Sigmoid colon (tissue), 7 donors: ENCODE results near the gene TMEM220. TPM values are rescaled to one million over a fixed set of nuclear protein-coding genes. Genes with fewer than 3 reads are reported as not detected.

ENCODE experiments used
- DNase-seq: peaks from one replicate; pipeline ENCODE4 v3.0.0-alpha.2; 2019
- H3K27ac ChIP-seq, 4 donors: fragments of 200-600 bp; sonication (generic); one replicate each; pipeline ENCODE4 v1.5.1; 2016 to 2019; ENCODE audit warnings: mild to moderate bottlenecking in 1 of 4
- H3K27me3 ChIP-seq, 3 donors: fragments of 200-600 bp; sonication (generic); one replicate each; pipeline ENCODE4 v1.5.1; 2019; ENCODE audit warnings: mild to moderate bottlenecking in 1 of 3
- H3K36me3 ChIP-seq, 4 donors: fragments of 200-600 bp; sonication (generic); one replicate each; pipeline ENCODE4 v1.5.1; 2016 to 2019
- H3K4me1 ChIP-seq, 4 donors: fragments of 200-600 bp; sonication (generic); one replicate each; pipeline ENCODE4 v1.5.1; 2017 to 2019
- H3K4me3 ChIP-seq, 4 donors: fragments of 200-600 bp; sonication (generic); one replicate each; pipeline ENCODE4 v1.5.1; 2017 to 2019; ENCODE audit warnings: mild to moderate bottlenecking in 2 of 4, moderate library complexity in 1 of 4
- H3K9me3 ChIP-seq, 4 donors: fragments of 200-600 bp in 3 of 4; sonication (generic) in 3 of 4; one replicate each; pipeline versions ENCODE4 v1.5.1 to v1.6.1; 2013 to 2019
- EP300 ChIP-seq, 4 donors: sonication (generic); formaldehyde crosslinking; IDR thresholded peaks; one replicate each; pipeline ENCODE4 v1.6.1; 2017; ENCODE audit warnings: antibody characterized with exemption in 4 of 4
- POLR2A ChIP-seq, 2 donors: fragments of 450-650 bp; IDR thresholded peaks; one replicate each; pipeline ENCODE4 v1.6.1; 2016; ENCODE audit warnings: antibody characterized with exemption in 2 of 2, mild to moderate bottlenecking in 2 of 2, moderate library complexity in 2 of 2
- POLR2AphosphoS5 ChIP-seq, 4 donors: sonication (generic); formaldehyde crosslinking; IDR thresholded peaks; one replicate each; pipeline ENCODE4 v1.6.1; 2017; ENCODE audit warnings: antibody characterized with exemption in 4 of 4
- WGBS, 2 donors: extraction: QIAGEN DNeasy Blood & Tissue Kit; methylation state at CpG; one replicate each; pipeline ENCODE4 v1.1.7; 2013; 5-methylcytosine and 5-hydroxymethylcytosine counted together
- intact Hi-C: fragments of 100-400 bp; cut with DNase I; formaldehyde crosslinking; loops from one replicate; pipeline ENCODE4 v1.15.1; 2023
- polyA plus RNA-seq, 3 donors: library from polyadenylated mRNA; stranded (reverse); fragments of 200-250 nt; gene quantifications; one replicate each; pipeline ENCODE4 v1.2.3, GENCODE V29; 2013
- total RNA-seq, 4 donors: library from RNA; depleted of rRNA; stranded (reverse); fragments of >200 nt; gene quantifications; one replicate each; pipeline ENCODE4 v1.1.0, GENCODE V29; 2016
- TF ChIP-seq, protein P1 (sequence below), 4 experiments: fragments of 450-650 bp in 3 of 4; fragments of 200-600 bp in 1 of 4; IDR thresholded peaks; one replicate each; pipeline ENCODE4 v1.5.1; 2016 to 2019; ENCODE audit warnings: antibody characterized with exemption in 4 of 4, mild to moderate bottlenecking in 3 of 4, moderate library complexity in 2 of 4
- donor health status: healthy with polysubstance abuse.
- donor health status: Bipolar disorder and iron deficiency.
- donor health status: healthy.

The TMEM220 gene
- total and polyA plus RNA-seq, 7 donors: 8.3 to 22.7 (median 13.2) TPM

DNA sequence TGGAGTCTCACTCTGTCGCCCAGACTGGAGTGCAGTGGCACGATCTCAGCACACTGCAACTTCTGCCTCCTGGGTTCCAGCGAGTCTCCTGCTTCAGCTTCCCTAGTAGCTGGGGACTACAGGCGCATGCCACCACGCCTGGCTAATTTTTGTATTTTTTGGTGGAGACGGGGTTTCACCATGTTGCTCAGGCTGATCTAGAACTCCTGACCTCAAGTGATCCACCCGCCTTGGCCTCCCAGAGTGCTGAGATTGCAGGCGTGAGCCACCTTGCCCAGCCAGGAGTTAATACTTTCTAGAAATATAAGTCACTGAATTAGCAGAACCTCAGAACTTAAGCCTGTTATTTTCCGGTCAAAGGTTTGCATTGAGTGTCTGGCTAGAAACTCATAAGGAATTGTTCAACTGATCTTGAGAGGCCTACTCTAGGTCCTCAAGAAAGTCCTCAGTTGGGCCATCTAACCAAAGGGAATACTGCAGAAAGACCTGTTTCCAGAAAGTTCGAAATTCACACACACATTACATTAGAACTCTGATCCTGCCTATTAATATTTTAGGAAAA, 1.4 kb downstream of the TMEM220 start:
- TF ChIP-seq EP300 (IDR thresholded peaks at IDR 0.05) (no peak), POLR2A (IDR thresholded peaks at IDR 0.05) (no peak), POLR2AphosphoS5 (IDR thresholded peaks at IDR 0.05) (no peak)
- TF ChIP-seq, protein P1, sequence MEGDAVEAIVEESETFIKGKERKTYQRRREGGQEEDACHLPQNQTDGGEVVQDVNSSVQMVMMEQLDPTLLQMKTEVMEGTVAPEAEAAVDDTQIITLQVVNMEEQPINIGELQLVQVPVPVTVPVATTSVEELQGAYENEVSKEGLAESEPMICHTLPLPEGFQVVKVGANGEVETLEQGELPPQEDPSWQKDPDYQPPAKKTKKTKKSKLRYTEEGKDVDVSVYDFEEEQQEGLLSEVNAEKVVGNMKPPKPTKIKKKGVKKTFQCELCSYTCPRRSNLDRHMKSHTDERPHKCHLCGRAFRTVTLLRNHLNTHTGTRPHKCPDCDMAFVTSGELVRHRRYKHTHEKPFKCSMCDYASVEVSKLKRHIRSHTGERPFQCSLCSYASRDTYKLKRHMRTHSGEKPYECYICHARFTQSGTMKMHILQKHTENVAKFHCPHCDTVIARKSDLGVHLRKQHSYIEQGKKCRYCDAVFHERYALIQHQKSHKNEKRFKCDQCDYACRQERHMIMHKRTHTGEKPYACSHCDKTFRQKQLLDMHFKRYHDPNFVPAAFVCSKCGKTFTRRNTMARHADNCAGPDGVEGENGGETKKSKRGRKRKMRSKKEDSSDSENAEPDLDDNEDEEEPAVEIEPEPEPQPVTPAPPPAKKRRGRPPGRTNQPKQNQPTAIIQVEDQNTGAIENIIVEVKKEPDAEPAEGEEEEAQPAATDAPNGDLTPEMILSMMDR (IDR thresholded peaks at IDR 0.05): no peak
- DNase-seq: no peak
- no peaks in the 10 kb centered on the region for H3K27me3 ChIP-seq
- WGBS, 2 donors: 94% methylated on average over 10 of the region's 10 CpGs
- H3K9me3 ChIP-seq: no peaks in the 10 kb centered on the region
- peak overlapping the region; percentile 87 to 96 (median 95) for H3K27ac ChIP-seq
- intact Hi-C loops: loop anchor here (2.0 kb wide), 1 partner anchor 32 kb away; the partner anchor contains the start of genes ADPRM and SCO1
- peaks cover 2 to 17% (median 10%) of the 10 kb centered on the region in 4 donors for H3K4me1 ChIP-seq
- peaks cover 0 to 34% (median 9%) of the 10 kb centered on the region in 4 donors for H3K36me3 ChIP-seq
- no peak overlapping the region for H3K4me3 ChIP-seq

DNA sequence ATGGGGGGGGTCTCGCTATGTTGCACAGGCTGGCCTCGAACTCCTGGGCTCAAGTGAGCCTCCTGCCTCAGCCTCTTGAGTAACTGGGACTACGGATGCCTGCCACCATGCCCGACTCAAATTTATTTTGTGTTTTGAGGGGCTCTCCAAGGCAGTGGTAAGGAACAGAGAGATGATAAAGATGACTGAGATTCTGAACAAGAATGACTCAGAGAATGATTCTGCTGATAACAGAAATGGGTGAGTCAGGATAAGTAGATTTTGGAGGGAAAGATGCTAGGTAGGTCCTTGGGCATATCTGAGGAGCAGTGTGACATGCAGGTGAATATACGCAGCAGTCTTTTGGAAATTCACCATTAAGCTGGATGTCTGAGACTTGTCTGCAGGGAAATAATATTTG, 2.6 kb downstream of the TMEM220 start:
- 82 to 86% methylated on average over 5 of the region's 5 CpGs for WGBS, 2 donors
- intact Hi-C loops: no loop called here
- peaks cover 2 to 17% (median 10%) of the 10 kb centered on the region in 4 donors for H3K4me1 ChIP-seq
- no peak for TF ChIP-seq EP300 (IDR thresholded peaks at IDR 0.05)
- no peak for TF ChIP-seq POLR2AphosphoS5 (IDR thresholded peaks at IDR 0.05)
- no peak for TF ChIP-seq POLR2A (IDR thresholded peaks at IDR 0.05)
- TF ChIP-seq, protein P1 (IDR thresholded peaks at IDR 0.05): no peak
- H3K27ac ChIP-seq: no peak overlapping the region
- H3K27me3 ChIP-seq: no peaks in the 10 kb centered on the region
- no peak for DNase-seq
- no peaks in the 10 kb centered on the region for H3K9me3 ChIP-seq
- H3K36me3 ChIP-seq: peaks cover 0 to 46% (median 14%) of the 10 kb centered on the region in 4 donors
- no peak overlapping the region for H3K4me3 ChIP-seq

GRCh38 chr17:10726196-10726595, 3.6 kb downstream of the TMEM220 start:
- H3K27ac ChIP-seq: no peak overlapping the region
- H3K4me1 ChIP-seq: peaks cover 2 to 15% (median 8%) of the 10 kb centered on the region in 4 donors
- TF ChIP-seq POLR2AphosphoS5 (IDR thresholded peaks at IDR 0.05): no peak
- TF ChIP-seq POLR2A (IDR thresholded peaks at IDR 0.05): no peak
- TF ChIP-seq EP300 (IDR thresholded peaks at IDR 0.05): no peak
- TF ChIP-seq, protein P1 (IDR thresholded peaks at IDR 0.05): no peak
- no peaks in the 10 kb centered on the region for H3K27me3 ChIP-seq
- no peaks in the 10 kb centered on the region for H3K9me3 ChIP-seq
- 62 to 72% methylated on average over 2 of the region's 2 CpGs for WGBS, 2 donors
- DNase-seq: no peak
- intact Hi-C loops: no loop called here
- H3K36me3 ChIP-seq: peaks cover 0 to 55% (median 14%) of the 10 kb centered on the region in 4 donors
- no peak overlapping the region for H3K4me3 ChIP-seq

DNA sequence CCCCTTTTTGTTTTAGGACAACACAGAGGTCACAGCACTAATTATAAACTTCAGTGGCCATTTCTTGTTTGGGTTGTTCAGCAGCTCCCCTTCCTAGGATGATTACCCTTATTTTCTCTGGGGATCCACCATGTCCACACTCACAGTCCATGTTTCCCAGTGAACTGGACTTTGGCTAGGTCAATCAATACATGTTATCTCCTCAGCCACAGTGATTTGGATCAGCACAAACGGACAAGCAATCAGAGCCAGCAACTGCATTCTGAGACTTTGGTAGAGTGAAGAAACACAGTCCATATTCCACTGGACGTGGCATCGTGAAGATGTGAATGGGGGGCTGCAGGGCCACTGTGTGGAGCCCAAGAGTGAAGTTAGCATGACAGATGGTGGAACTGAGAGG, 4.6 kb downstream of the TMEM220 start:
- no peaks in the 10 kb centered on the region for H3K27me3 ChIP-seq
- H3K4me1 ChIP-seq: peaks cover 0 to 7% (median 1%) of the 10 kb centered on the region in 4 donors
- no peak overlapping the region for H3K4me3 ChIP-seq
- H3K9me3 ChIP-seq: no peaks in the 10 kb centered on the region
- DNase-seq: no peak
- 68 to 84% methylated on average over 3 of the region's 3 CpGs for WGBS, 2 donors
- H3K36me3 ChIP-seq: peaks cover 0 to 64% (median 14%) of the 10 kb centered on the region in 4 donors
- no peak overlapping the region for H3K27ac ChIP-seq
- intact Hi-C loops: no loop called here
- TF ChIP-seq, protein P1 (IDR thresholded peaks at IDR 0.05): no peak
- TF ChIP-seq POLR2A (IDR thresholded peaks at IDR 0.05): no peak
- TF ChIP-seq POLR2AphosphoS5 (IDR thresholded peaks at IDR 0.05): no peak
- TF ChIP-seq EP300 (IDR thresholded peaks at IDR 0.05): no peak
